HTR-8/SVneo (cell line): ENCODE data around the gene EML4.
"Not testable (repeated sequence)": the region's sequence is repeated elsewhere in the genome, so short reads cannot be mapped to it uniquely, and the experiment has no call there.

ENCODE experiments used
- DNase-seq: peaks from one replicate; pipeline ENCODE4 v3.0.0; 2011; ENCODE audit warnings: low spot score, mixed read lengths; ENCODE audit not compliant: insufficient read length
- FAIRE-seq: peaks from 2 replicates; lab custom pipeline; 2011; peaks lifted over from hg19 to GRCh38; lab: Jason Lieb, UNC

EML4 gene

GRCh38 chr2:42170619-42171395, 1.7 kb downstream of the EML4 start:
- DNase-seq (no peak), FAIRE-seq (no peak)

- no peak for FAIRE-seq
- no peak for DNase-seq
These were observed 2.3 kb downstream of the EML4 start for GRCh38 chr2:42171396-42171980.

- FAIRE-seq (no peak), DNase-seq (no peak)
These were observed 2.9 kb downstream of the EML4 start for GRCh38 chr2:42172020-42172419.

GRCh38 chr2:42172566-42172965, 3.4 kb downstream of the EML4 start:
- DNase-seq (no peak), FAIRE-seq (no peak)

GRCh38 chr2:42173467-42173866, 4.3 kb downstream of the EML4 start:
- FAIRE-seq, DNase-seq: not testable (repeated sequence)

- FAIRE-seq, result no peak
- DNase-seq, result no peak
These were observed 8.0 kb downstream of the EML4 start for GRCh38 chr2:42176992-42177738.

- DNase-seq (no peak), FAIRE-seq (no peak)
These were observed 9.2 kb downstream of the EML4 start for GRCh38 chr2:42178335-42178734.

- DNase-seq (no peak), FAIRE-seq (peak; percentile 23)
These were observed 11.1 kb downstream of the EML4 start for GRCh38 chr2:42180300-42180699.

- FAIRE-seq (no peak), DNase-seq (no peak)
These were observed 13.6 kb downstream of the EML4 start for GRCh38 chr2:42182654-42183308.

GRCh38 chr2:42183775-42184174, 14.6 kb downstream of the EML4 start:
- no peak for FAIRE-seq
- no peak for DNase-seq

- DNase-seq (no peak), FAIRE-seq (no peak)
These were observed 15.2 kb downstream of the EML4 start for GRCh38 chr2:42184346-42184745.

GRCh38 chr2:42185220-42185921, 16.2 kb downstream of the EML4 start:
- no peak for DNase-seq
- FAIRE-seq, result no peak

GRCh38 chr2:42186366-42186765, 17.2 kb downstream of the EML4 start:
- FAIRE-seq, result no peak
- no peak for DNase-seq

GRCh38 chr2:42186945-42187632, 17.9 kb downstream of the EML4 start:
- FAIRE-seq (no peak), DNase-seq (no peak)

GRCh38 chr2:42187886-42188285, 18.7 kb downstream of the EML4 start:
- no peak for DNase-seq
- FAIRE-seq, result no peak

- FAIRE-seq, result no peak
- DNase-seq, result no peak
These were observed 20.0 kb downstream of the EML4 start for GRCh38 chr2:42189235-42189566.

- DNase-seq, result no peak
- no peak for FAIRE-seq
These were observed 21.0 kb downstream of the EML4 start for GRCh38 chr2:42190191-42190590.

GRCh38 chr2:42191285-42192009, 22.3 kb downstream of the EML4 start:
- no peak for FAIRE-seq
- DNase-seq, result no peak

GRCh38 chr2:42192010-42192373, 22.8 kb downstream of the EML4 start:
- DNase-seq (no peak), FAIRE-seq (no peak)
